Omental fat pad (tissue), 4 donors: ENCODE results near the gene GSTM5. TPM values are rescaled to one million over a fixed set of nuclear protein-coding genes. Genes with fewer than 3 reads are reported as not detected.
"Not testable (repeated sequence)": the region's sequence is repeated elsewhere in the genome, so short reads cannot be mapped to it uniquely, and the experiment has no call there.

ENCODE experiments used
- ATAC-seq: fragments of 150-250 bp; one replicate; pipeline ENCODE4 v1.9.1; 2016; ENCODE audit warnings: mild to moderate bottlenecking, moderate library complexity; ENCODE audit not compliant: low FRiP score
- DNase-seq: peaks from one replicate; pipeline ENCODE4 v3.0.0-alpha.2; 2019; ENCODE audit warnings: low spot score
- total RNA-seq, 4 donors: library from RNA; depleted of rRNA; stranded (reverse); fragments of >200 nt; gene quantifications; one replicate each; pipeline ENCODE4 v1.1.0, GENCODE V29; 2016
- TF ChIP-seq, protein P1 (sequence below), 3 donors: fragments of 450-650 bp; IDR thresholded peaks; one replicate each; pipeline ENCODE4 v1.5.1; 2016 to 2017; ENCODE audit warnings: antibody characterized with exemption in 3 of 3, mild to moderate bottlenecking in 3 of 3, moderate library complexity in 2 of 3

GSTM5 gene
- total RNA-seq, 4 donors from 2014 or later, result 4.2 to 6.6 (median 4.9) TPM

DNA sequence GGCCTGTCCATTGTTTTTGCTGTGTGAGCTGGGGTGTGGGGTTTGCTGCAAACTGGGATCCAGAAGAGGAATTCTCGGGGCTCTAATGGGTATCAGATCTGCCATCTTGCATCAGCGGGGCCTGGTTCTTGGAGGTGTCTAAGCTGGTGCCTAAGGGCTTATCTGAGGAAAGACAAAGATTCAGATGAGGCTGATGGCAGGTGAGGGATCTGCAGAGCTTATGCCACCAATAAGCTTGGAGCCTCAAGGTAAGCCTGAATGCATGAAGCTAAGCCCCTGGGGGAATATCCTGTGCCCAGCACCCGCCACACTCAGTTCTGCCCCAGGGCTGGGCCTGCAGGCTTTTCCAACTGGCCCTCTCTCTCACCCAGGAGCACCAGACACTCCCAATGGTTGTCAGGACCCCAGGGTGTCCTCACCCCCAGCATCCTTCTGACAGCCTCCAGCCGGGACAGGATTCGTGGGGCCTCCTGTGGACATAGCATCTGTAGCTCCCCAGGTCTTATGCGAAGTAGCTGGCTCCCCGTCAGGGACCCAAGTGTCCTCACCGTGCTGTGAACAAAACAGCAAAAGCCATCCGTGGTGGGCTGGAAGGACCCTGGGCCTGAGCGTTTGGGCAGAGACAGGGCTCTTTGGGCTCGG is 38.3 kb downstream of the GSTM5 start:
- no peak for DNase-seq
- TF ChIP-seq, protein P1, sequence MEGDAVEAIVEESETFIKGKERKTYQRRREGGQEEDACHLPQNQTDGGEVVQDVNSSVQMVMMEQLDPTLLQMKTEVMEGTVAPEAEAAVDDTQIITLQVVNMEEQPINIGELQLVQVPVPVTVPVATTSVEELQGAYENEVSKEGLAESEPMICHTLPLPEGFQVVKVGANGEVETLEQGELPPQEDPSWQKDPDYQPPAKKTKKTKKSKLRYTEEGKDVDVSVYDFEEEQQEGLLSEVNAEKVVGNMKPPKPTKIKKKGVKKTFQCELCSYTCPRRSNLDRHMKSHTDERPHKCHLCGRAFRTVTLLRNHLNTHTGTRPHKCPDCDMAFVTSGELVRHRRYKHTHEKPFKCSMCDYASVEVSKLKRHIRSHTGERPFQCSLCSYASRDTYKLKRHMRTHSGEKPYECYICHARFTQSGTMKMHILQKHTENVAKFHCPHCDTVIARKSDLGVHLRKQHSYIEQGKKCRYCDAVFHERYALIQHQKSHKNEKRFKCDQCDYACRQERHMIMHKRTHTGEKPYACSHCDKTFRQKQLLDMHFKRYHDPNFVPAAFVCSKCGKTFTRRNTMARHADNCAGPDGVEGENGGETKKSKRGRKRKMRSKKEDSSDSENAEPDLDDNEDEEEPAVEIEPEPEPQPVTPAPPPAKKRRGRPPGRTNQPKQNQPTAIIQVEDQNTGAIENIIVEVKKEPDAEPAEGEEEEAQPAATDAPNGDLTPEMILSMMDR (IDR thresholded peaks at IDR 0.05), result no peak
- ATAC-seq, result no peak

DNA sequence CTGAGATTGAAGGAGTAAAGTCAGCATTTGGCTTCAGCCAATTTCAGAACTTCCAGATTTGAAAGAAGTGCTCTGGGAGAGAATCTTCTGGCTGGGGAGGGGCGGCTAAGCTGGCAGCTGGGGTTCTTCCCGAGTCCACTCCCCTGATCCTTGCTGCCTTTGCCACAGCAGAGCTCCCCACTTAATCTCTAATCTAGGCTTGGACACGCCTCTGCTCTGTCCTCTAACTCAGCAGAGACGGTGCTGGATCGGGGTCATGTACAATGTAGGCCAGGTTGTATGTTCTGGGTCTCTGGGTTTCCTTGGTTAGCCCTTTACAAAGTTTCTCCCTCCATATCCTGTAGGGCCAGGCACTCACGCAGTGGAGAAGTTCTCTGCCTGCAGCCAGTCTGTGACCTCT is 38.9 kb downstream of the GSTM5 start:
- ATAC-seq, result no peak

DNA sequence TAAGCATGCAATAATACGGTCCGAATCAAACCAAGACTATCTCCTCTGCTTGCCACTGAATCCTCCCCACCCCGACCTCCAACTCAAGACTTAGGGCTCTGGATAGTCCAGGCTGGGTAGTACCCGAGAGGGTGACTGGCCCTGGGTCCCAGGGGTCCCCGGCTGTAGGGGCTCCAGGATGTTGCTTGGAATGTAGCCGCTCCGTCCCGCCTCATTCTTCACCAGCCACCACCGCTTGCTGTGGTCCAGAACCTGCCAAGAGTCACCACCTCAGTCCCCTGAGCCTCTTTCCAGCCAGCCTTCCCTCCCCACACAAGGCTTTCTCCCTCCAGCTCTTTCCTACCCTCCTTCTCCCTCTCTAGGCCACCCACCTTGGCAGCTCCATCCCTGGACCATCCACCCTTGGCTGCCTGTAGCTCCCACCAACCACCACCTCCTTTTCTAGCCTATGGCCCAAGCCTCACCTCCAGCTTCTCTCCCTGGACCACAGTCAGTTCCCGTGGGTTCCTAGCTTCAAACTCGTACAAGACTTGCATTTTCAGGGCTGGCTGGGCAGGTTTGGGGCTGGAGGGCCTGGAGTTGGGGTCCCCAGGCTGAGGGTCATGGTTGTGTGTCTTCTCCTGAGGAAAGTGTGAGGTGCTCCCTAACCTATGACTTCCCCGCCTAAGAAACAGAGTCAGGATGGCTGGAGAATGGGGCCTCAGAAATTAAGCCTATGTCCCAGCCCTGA is 39.6 kb downstream of the GSTM5 start:
- TF ChIP-seq, protein P1 (IDR thresholded peaks at IDR 0.05), result no peak
- ATAC-seq, result peak; percentile 6
- DNase-seq, result no peak

More for the DNA sequence above, 38.9 kb downstream of the GSTM5 start:
- TF ChIP-seq, protein P1 (IDR thresholded peaks at IDR 0.05), result no peak
- no peak for DNase-seq

DNA sequence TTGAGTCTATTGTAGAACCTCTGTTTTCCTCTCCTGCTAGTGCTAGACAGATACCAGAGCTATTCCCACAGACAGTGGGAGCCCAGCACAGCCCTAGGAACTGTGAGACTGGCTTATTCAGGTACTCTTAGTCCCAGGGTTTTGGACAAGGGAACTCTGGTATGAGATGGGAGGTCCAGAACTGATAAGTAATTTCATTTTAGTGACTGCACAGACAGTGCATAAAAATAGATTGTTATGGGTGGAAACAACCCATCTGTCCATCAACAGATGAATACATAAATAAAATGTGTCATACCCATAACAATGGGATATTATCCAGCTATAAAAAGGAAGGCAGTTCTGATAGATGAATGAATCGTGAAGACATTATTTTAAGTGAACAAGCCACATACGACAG is 42.7 kb downstream of the GSTM5 start:
- TF ChIP-seq, protein P1 (IDR thresholded peaks at IDR 0.05), result no peak
- ATAC-seq, result no peak
- DNase-seq, result no peak

DNA sequence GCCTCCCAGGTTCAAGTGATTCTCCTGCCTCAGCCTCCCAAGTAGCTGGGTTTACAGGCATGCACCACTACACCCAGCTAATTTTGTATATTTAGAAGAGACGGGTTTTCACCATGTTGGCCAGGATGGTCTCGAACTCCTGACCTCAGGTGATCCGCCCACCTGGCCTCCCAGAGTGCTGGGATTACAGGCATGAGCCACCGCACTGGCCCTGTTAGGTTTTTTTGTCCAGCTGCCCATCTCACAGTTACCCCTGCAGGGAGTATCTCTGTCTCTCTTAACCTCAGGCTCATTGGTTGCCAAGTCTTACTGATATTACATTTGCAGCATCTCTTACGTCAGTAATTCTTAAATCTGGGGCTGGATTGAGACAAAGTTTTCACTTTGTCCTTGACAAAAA is 44.3 kb downstream of the GSTM5 start:
- not testable (repeated sequence) for ATAC-seq, DNase-seq

DNA sequence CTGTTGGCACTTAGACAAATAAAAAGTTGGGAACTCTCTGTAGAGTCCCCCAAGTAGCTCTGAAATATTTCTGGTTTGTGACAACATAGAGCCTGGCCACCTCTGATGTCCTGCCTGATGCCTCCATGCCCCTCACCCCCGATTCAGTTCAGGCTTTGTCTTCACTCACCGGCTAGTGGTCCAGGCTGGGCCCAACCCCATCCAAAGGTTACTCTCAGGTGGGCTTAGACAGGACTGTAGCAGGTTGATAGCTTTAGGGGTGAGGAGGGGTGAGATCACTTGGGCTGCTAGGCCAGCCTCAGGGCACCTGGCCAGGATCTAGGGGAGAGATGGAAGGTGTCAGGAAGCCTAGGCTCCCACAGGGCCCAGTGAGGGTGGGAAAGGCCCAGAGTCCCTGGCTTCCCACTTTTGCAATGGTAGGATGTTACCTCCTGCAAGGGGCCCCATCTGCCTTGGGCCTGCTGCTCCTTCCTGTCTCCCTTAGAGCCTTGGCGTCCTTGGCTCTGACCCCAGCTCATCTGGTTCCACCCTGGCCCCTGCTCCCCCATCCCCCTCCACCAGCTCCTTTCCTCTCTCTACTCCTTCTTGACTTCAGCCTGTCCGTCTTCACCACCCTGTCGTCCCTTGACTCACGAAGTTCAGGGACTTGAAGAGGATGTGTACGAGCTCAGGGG is 44.9 kb downstream of the GSTM5 start:
- no peak for DNase-seq
- ATAC-seq, result no peak
- TF ChIP-seq, protein P1 (IDR thresholded peaks at IDR 0.05), result no peak

DNA sequence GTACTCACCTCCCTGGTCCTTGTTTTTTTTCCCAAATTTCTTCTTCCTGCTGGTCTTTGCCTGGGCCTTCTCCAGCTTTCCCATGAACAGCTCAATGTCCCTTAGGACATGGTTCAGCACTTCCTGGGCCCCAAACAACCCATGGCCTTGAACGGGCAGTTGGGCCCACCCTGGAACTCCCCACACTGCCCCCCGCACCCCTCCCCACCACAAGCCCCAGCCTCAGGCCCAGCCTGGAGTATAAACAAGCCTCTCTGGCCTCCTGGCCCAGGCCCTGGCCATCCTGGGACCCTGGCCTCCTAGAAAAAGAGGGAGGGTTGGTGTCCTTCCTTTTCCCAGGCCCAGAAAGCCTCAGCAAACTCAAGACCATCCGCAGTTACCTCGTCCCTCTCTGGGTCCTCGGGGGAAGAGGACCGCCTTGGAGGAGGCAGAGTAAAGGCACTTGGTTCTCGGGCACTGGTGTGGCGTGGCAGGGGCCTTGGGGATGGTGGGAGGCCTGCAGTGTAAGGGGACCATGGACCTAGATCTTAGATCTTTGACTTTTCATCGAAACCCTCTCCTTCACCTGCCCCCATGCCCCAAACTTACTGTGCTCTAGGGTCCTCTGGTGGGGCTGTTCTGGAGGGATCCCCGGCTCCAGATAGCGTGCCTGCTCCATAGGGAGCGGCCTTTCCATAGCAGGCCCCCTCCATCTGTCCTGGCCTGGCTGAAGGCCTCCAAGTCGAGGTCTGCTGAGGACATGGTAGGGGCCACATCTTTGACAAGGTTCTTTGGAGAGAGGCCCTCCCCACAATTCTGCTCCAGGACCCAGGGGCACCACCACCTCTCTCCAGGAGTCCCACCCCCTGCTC is 46.1 kb downstream of the GSTM5 start:
- TF ChIP-seq, protein P1 (IDR thresholded peaks at IDR 0.05), result no peak
- no peak for DNase-seq
- no peak for ATAC-seq
